ENCODE data around the gene C4orf51. TPM values are rescaled to one million over a fixed set of nuclear protein-coding genes. Genes with fewer than 3 reads are reported as not detected.
A peak's percentile ranks its signal among the peaks of the same experiment; 100 is the strongest.

The C4orf51 gene
- total and polyA plus RNA-seq, 4 donors = not detected

DNA sequence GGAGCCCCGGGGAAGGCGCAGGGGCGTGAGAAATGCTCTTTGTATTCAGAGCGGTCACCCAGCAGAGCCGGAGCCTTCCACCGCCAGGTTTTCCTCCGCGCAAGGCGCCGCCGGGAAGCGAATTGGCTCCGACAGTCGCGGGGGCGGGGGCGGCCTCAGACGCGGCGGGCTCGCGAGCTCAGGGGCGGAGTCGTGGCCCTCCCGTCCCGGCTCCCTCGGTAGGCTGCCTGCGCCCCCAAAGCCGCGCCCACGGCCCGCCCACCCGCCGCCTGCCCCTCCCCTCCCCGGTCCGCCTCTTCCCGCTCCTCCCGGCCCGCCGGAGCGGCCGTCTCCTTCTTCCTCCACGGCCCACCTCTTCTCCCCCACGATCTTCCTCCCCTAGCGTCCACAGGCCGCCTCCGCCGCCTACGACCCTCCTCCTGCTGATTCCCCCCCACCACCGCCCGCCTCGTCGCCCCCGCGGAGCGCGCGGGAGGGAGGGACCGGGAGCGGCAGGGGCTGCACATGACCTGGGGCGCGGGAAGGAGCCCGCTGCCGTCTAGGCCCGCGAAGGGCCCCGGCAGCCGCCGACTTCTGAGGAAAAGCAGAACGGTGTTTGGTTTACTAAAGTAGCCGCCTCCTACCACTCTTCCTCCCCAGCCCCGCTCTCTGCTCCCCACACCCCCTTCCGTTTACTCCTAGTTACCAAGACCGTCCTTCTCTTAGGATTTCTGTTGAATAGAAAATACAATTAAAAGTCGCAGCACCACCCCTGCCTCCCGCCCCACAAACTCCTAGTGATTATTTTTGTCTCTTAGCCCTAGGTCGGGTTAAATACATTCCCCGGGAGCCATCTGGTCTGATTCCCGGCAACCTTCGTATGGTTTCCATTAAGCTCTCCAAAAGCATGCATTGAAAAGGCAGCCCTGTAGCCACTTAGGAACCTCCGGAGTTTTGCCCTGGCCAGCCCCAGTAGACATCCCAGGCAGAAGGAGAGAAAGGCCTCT, 53.2 kb downstream of the C4orf51 start:
- Histone ChIP-seq H3K27me3 (ENCODE audit: control insufficient read depth in 1 of 2, insufficient read depth in 2 of 2, low read length in 1 of 2) (no peaks in the 10 kb centered on the region), H3K27ac (ENCODE audit: low read depth in 1 of 2, low read length in 2 of 2) (peak overlapping the region; percentile 98 to 99), H3K9me3 (ENCODE audit: control insufficient read depth, low read length) (no peaks in the 10 kb centered on the region), H3K36me3 (ENCODE audit: control insufficient read depth in 1 of 2, insufficient read depth in 2 of 2, low read length in 1 of 2) (no peaks in the 10 kb centered on the region), H3K4me3 (ENCODE audit: low read length in 2 of 2) (peak overlapping the region; percentile 28 to 53), H3K4me1 (ENCODE audit: control insufficient read depth in 1 of 2, insufficient read depth in 2 of 2, low read length in 2 of 2) (peaks cover 0 to 2% of the 10 kb centered on the region in 2 donors)
- intact Hi-C loops (cut with DNase I) = loop anchor here (1.0 to 10.0 kb wide), 8 partner anchors 72 to 548 kb away; partner anchors contain the start of genes MMAA (in 2 of the 2), OTUD4 (in 1 of the 2), SMAD1 (in 1 of the 2) and ZNF827 (in 1 of the 2)
- ATAC-seq (ENCODE audit: low FRiP score) (peak; percentile 94), DNase-seq (peak; percentile 97 to 98)
- WGBS, 2 donors = 1% methylated on average over 42 to 81 of the region's 81 CpGs

DNA sequence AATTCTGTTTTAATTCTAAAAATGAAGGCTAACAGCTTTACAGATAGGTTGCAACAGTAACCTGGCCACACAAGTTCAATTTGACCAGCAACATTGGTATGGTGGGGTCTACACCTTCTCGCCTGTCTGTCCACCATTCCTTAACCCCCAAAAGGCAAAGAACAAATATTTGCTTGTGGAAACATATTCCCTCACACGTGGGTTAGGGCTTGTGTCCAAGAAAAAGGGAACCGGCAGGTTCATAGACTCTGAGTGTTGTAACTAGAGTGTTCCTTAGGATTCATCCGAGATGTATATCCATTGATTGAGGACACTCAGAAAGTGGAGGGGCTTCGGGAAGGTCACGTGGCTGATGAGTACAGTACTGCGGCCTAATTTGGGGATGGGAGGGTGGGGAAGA, 54.1 kb downstream of the C4orf51 start:
- peak overlapping the region; percentile 92 to 98 for H3K27ac ChIP-seq (ENCODE audit: low read depth in 1 of 2, low read length in 2 of 2)
- H3K9me3 ChIP-seq (ENCODE audit: control insufficient read depth, low read length) = no peaks in the 10 kb centered on the region
- no peak for DNase-seq
- H3K4me3 ChIP-seq (ENCODE audit: low read length in 2 of 2) = no peak overlapping the region
- no peaks in the 10 kb centered on the region for H3K36me3 ChIP-seq (ENCODE audit: control insufficient read depth in 1 of 2, insufficient read depth in 2 of 2, low read length in 1 of 2)
- no peak for ATAC-seq (ENCODE audit: low FRiP score)
- H3K4me1 ChIP-seq (ENCODE audit: control insufficient read depth in 1 of 2, insufficient read depth in 2 of 2, low read length in 2 of 2) = peaks cover 0 to 2% of the 10 kb centered on the region in 2 donors
- no peaks in the 10 kb centered on the region for H3K27me3 ChIP-seq (ENCODE audit: control insufficient read depth in 1 of 2, insufficient read depth in 2 of 2, low read length in 1 of 2)
- intact Hi-C loops (cut with DNase I) = loop anchor here (5.0 to 10.0 kb wide), 5 partner anchors 71 to 549 kb away; partner anchors contain the start of genes MMAA (in 1 of the 2), OTUD4 (in 1 of the 2), SMAD1 (in 1 of the 2) and ZNF827 (in 1 of the 2)
- 35 to 38% methylated on average over 7 of the region's 7 CpGs for WGBS, 2 donors

- no peak overlapping the region for H3K4me3 ChIP-seq (ENCODE audit: low read length in 2 of 2)
- no peaks in the 10 kb centered on the region for H3K9me3 ChIP-seq (ENCODE audit: control insufficient read depth, low read length)
- ATAC-seq (ENCODE audit: low FRiP score) (peak; percentile 81), DNase-seq (peak; percentile 93)
- WGBS, 2 donors = 3 to 5% methylated on average over 14 of the region's 14 CpGs
- intact Hi-C loops (cut with DNase I) = loop anchor here (5.0 to 10.0 kb wide), 7 partner anchors 68 to 550 kb away; partner anchors contain the start of genes MMAA (in 1 of the 2), OTUD4 (in 1 of the 2), SMAD1 (in 1 of the 2) and ZNF827 (in 1 of the 2)
- H3K27ac ChIP-seq (ENCODE audit: low read depth in 1 of 2, low read length in 2 of 2) = peak overlapping the region; percentile 98 to 99
- no peaks in the 10 kb centered on the region for H3K27me3 ChIP-seq (ENCODE audit: control insufficient read depth in 1 of 2, insufficient read depth in 2 of 2, low read length in 1 of 2)
- peaks cover 0 to 3% of the 10 kb centered on the region in 2 donors for H3K4me1 ChIP-seq (ENCODE audit: control insufficient read depth in 1 of 2, insufficient read depth in 2 of 2, low read length in 2 of 2)
- no peaks in the 10 kb centered on the region for H3K36me3 ChIP-seq (ENCODE audit: control insufficient read depth in 1 of 2, insufficient read depth in 2 of 2, low read length in 1 of 2)
Observed at GRCh38 chr4:145734576-145735346, 54.8 kb downstream of the C4orf51 start.

- Histone ChIP-seq H3K27me3 (ENCODE audit: control insufficient read depth in 1 of 2, insufficient read depth in 2 of 2, low read length in 1 of 2) (no peaks in the 10 kb centered on the region), H3K4me3 (ENCODE audit: low read length in 2 of 2) (no peak overlapping the region), H3K9me3 (ENCODE audit: control insufficient read depth, low read length) (no peaks in the 10 kb centered on the region), H3K4me1 (ENCODE audit: control insufficient read depth in 1 of 2, insufficient read depth in 2 of 2, low read length in 2 of 2) (peaks cover 0 to 5% of the 10 kb centered on the region in 2 donors), H3K36me3 (ENCODE audit: control insufficient read depth in 1 of 2, insufficient read depth in 2 of 2, low read length in 1 of 2) (no peaks in the 10 kb centered on the region), H3K27ac (ENCODE audit: low read depth in 1 of 2, low read length in 2 of 2) (peak overlapping the region; percentile 98 to 99)
- 3 to 8% methylated on average over 2 of the region's 2 CpGs for WGBS, 2 donors
- DNase-seq (peak in 1 of 2 donors; percentile 48), ATAC-seq (ENCODE audit: low FRiP score) (no peak)
- intact Hi-C loops (cut with DNase I) = loop anchor here (5.0 to 10.0 kb wide), 5 partner anchors 67 to 551 kb away; partner anchors contain the start of genes OTUD4 (in 1 of the 2) and SMAD1 (in 1 of the 2)
Observed at GRCh38 chr4:145735347-145735675, 55.4 kb downstream of the C4orf51 start.

- H3K27ac ChIP-seq (ENCODE audit: low read depth in 1 of 2, low read length in 2 of 2) = peak overlapping the region; percentile 98 to 99
- H3K4me1 ChIP-seq (ENCODE audit: control insufficient read depth in 1 of 2, insufficient read depth in 2 of 2, low read length in 2 of 2) = peaks cover 0 to 5% of the 10 kb centered on the region in 2 donors
- ATAC-seq (ENCODE audit: low FRiP score) (no peak), DNase-seq (no peak)
- H3K4me3 ChIP-seq (ENCODE audit: low read length in 2 of 2) = no peak overlapping the region
- intact Hi-C loops (cut with DNase I) = loop anchor here (5.0 to 10.0 kb wide), 5 partner anchors 66 to 551 kb away; partner anchors contain the start of genes OTUD4 (in 1 of the 2) and SMAD1 (in 1 of the 2)
- 6 to 10% methylated on average over 4 of the region's 4 CpGs for WGBS, 2 donors
- no peaks in the 10 kb centered on the region for H3K9me3 ChIP-seq (ENCODE audit: control insufficient read depth, low read length)
- no peaks in the 10 kb centered on the region for H3K27me3 ChIP-seq (ENCODE audit: control insufficient read depth in 1 of 2, insufficient read depth in 2 of 2, low read length in 1 of 2)
- no peaks in the 10 kb centered on the region for H3K36me3 ChIP-seq (ENCODE audit: control insufficient read depth in 1 of 2, insufficient read depth in 2 of 2, low read length in 1 of 2)
Observed at GRCh38 chr4:145735827-145736226, 55.9 kb downstream of the C4orf51 start.

- 17 to 23% methylated on average over 9 of the region's 9 CpGs for WGBS, 2 donors
- H3K27me3 ChIP-seq (ENCODE audit: control insufficient read depth in 1 of 2, insufficient read depth in 2 of 2, low read length in 1 of 2) = no peaks in the 10 kb centered on the region
- H3K9me3 ChIP-seq (ENCODE audit: control insufficient read depth, low read length) = no peaks in the 10 kb centered on the region
- ATAC-seq (ENCODE audit: low FRiP score) = peak; percentile 56
- DNase-seq = peak; percentile 81 to 82
- H3K27ac ChIP-seq (ENCODE audit: low read depth in 1 of 2, low read length in 2 of 2) = peak overlapping the region; percentile 98 to 99
- intact Hi-C loops (cut with DNase I) = loop anchor here (5.0 to 10.0 kb wide), 5 partner anchors 66 to 552 kb away; partner anchors contain the start of genes OTUD4 (in 1 of the 2) and SMAD1 (in 1 of the 2)
- H3K4me3 ChIP-seq (ENCODE audit: low read length in 2 of 2) = no peak overlapping the region
- no peaks in the 10 kb centered on the region for H3K36me3 ChIP-seq (ENCODE audit: control insufficient read depth in 1 of 2, insufficient read depth in 2 of 2, low read length in 1 of 2)
- H3K4me1 ChIP-seq (ENCODE audit: control insufficient read depth in 1 of 2, insufficient read depth in 2 of 2, low read length in 2 of 2) = peaks cover 0 to 5% of the 10 kb centered on the region in 2 donors
Observed at GRCh38 chr4:145736241-145736831, 56.4 kb downstream of the C4orf51 start.

- Histone ChIP-seq H3K27ac (ENCODE audit: low read depth in 1 of 2, low read length in 2 of 2) (no peak overlapping the region), H3K27me3 (ENCODE audit: control insufficient read depth in 1 of 2, insufficient read depth in 2 of 2, low read length in 1 of 2) (no peaks in the 10 kb centered on the region), H3K4me3 (ENCODE audit: low read length in 2 of 2) (no peak overlapping the region), H3K36me3 (ENCODE audit: control insufficient read depth in 1 of 2, insufficient read depth in 2 of 2, low read length in 1 of 2) (no peaks in the 10 kb centered on the region), H3K9me3 (ENCODE audit: control insufficient read depth, low read length) (no peaks in the 10 kb centered on the region), H3K4me1 (ENCODE audit: control insufficient read depth in 1 of 2, insufficient read depth in 2 of 2, low read length in 2 of 2) (peaks cover 0 to 5% of the 10 kb centered on the region in 2 donors)
- no peak for ATAC-seq (ENCODE audit: low FRiP score)
- WGBS, 2 donors = 31 to 40% methylated on average over 5 of the region's 5 CpGs
- intact Hi-C loops (cut with DNase I) = loop anchor here (5.0 to 10.0 kb wide), 5 partner anchors 62 to 555 kb away; partner anchors contain the start of genes OTUD4 (in 1 of the 2) and SMAD1 (in 1 of the 2)
- DNase-seq = no peak
Observed at GRCh38 chr4:145739845-145740244, 59.9 kb downstream of the C4orf51 start.

GRCh38 chr4:145740806-145741205, 60.9 kb downstream of the C4orf51 start:
- H3K36me3 ChIP-seq (ENCODE audit: control insufficient read depth in 1 of 2, insufficient read depth in 2 of 2, low read length in 1 of 2) = no peaks in the 10 kb centered on the region
- no peak for ATAC-seq (ENCODE audit: low FRiP score)
- no peak overlapping the region for H3K4me3 ChIP-seq (ENCODE audit: low read length in 2 of 2)
- intact Hi-C loops (cut with DNase I) = no loop called here
- no peak overlapping the region for H3K27ac ChIP-seq (ENCODE audit: low read depth in 1 of 2, low read length in 2 of 2)
- DNase-seq = no peak
- 75 to 79% methylated on average over 2 of the region's 2 CpGs for WGBS, 2 donors
- H3K27me3 ChIP-seq (ENCODE audit: control insufficient read depth in 1 of 2, insufficient read depth in 2 of 2, low read length in 1 of 2) = no peaks in the 10 kb centered on the region
- H3K4me1 ChIP-seq (ENCODE audit: control insufficient read depth in 1 of 2, insufficient read depth in 2 of 2, low read length in 2 of 2) = peaks cover 0 to 5% of the 10 kb centered on the region in 2 donors
- H3K9me3 ChIP-seq (ENCODE audit: control insufficient read depth, low read length) = no peaks in the 10 kb centered on the region
